Measurements from ENCODE around the gene ETV5. TPM values are rescaled to one million over a fixed set of nuclear protein-coding genes. Genes with fewer than 3 reads are reported as not detected.

ETV5 gene
- total and polyA plus RNA-seq, 5 donors: 1.7 to 35.1 (median 6.3) TPM

DNA sequence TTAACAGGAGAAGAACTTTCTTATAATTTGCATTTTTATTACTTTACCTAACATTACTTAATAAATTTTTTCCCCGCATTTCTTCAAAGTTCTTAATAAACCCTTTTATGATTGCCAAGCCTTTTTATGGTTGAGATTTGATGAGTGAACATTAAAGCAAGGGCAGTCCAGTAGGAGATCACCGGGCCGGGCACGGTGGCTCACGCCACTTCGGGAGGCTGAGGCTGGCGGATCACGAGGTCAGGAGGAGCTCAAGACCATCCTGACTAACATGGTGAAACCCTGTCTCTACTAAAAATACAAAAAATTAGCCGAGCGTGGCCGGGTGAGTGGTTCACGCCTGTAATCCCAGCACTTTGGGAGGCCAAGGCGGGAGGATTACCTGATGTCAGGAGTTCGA lies 109.7 kb downstream of the ETV5 start:
- Histone ChIP-seq H3K27me3 (ENCODE audit: control insufficient read depth, insufficient read depth) (no peaks in the 10 kb centered on the region), H3K27ac (ENCODE audit: low read length) (no peak overlapping the region), H3K4me3 (ENCODE audit: low read length) (no peak overlapping the region), H3K9me3 (ENCODE audit: control insufficient read depth, low read length) (no peaks in the 10 kb centered on the region), H3K4me1 (ENCODE audit: control insufficient read depth, insufficient read depth, low read length) (no peaks in the 10 kb centered on the region)
- WGBS: 95% methylated on average over 14 of the region's 14 CpGs
- ATAC-seq (no peak), DNase-seq (no peak)
- intact Hi-C loops (cut with DNase I): no loop called here

DNA sequence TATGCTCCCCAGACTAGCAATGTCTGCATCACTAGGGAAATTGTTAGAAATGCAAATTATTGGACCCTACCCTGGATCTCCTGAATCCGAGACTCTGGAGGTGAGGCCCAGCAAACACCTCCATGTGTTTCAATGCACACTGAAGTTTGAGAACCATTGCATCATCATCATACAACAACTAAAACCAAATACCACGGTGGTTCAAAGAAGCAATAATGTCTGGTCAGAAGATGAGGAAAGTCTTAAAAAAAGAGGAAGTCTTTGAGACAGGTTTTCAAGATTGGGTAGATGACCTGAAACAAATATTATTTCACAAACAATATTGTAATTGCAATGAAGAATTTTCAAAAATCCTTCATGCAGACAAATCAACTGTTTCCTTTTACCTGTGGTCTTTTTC lies 110.8 kb downstream of the ETV5 start:
- no peaks in the 10 kb centered on the region for H3K4me1 ChIP-seq (ENCODE audit: control insufficient read depth, insufficient read depth, low read length)
- H3K4me3 ChIP-seq (ENCODE audit: low read length): no peak overlapping the region
- H3K27ac ChIP-seq (ENCODE audit: low read length): no peak overlapping the region
- intact Hi-C loops (cut with DNase I): no loop called here
- no peaks in the 10 kb centered on the region for H3K27me3 ChIP-seq (ENCODE audit: control insufficient read depth, insufficient read depth)
- H3K9me3 ChIP-seq (ENCODE audit: control insufficient read depth, low read length): no peaks in the 10 kb centered on the region
- ATAC-seq (no peak), DNase-seq (no peak)
- WGBS: 83% methylated on average over 2 of the region's 2 CpGs

DNA sequence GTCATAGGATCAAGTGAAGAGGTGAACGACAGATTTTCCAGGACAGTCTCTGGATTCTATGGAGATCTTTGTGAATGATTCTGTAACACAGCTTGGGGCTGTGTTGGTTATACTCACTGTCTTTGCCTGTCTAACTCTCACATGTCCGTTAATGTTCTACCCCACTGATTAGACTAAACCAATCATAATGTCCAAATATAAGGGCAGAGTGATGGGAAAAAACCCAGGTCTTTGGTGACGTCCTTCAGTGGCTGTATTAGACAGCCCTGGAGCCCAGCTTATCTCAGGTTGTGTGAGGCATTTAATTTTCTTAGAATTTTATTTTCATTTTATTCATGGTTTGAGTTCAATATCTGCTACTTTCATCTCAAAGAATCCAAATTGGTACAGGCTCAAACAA lies 111.8 kb downstream of the ETV5 start:
- Histone ChIP-seq H3K4me1 (ENCODE audit: control insufficient read depth, insufficient read depth, low read length) (no peaks in the 10 kb centered on the region), H3K4me3 (ENCODE audit: low read length) (no peak overlapping the region), H3K27me3 (ENCODE audit: control insufficient read depth, insufficient read depth) (no peaks in the 10 kb centered on the region), H3K9me3 (ENCODE audit: control insufficient read depth, low read length) (no peaks in the 10 kb centered on the region), H3K27ac (ENCODE audit: low read length) (no peak overlapping the region)
- intact Hi-C loops (cut with DNase I): no loop called here
- 89% methylated on average over 3 of the region's 3 CpGs for WGBS
- DNase-seq (no peak), ATAC-seq (no peak)

Other genes starting within 250 kb of the ETV5 start
- gene TRA2B, start 171.1 kb downstream of the ETV5 start, total RNA-seq: 10 to 100 TPM; 50.5 to 79.7 (median 53.2) TPM
- 45.8 TPM for gene TRA2B, start 171.1 kb downstream of the ETV5 start, polyA plus RNA-seq